CD4-positive, CD25-positive, alpha-beta regulatory T cell (primary cell): ENCODE measurements around the gene IER3IP1. TPM values are rescaled to one million over a fixed set of nuclear protein-coding genes. Genes with fewer than 3 reads are reported as not detected.
A peak's percentile ranks its signal among the peaks of the same experiment; 100 is the strongest.
"Not testable (repeated sequence)": the region's sequence is repeated elsewhere in the genome, so short reads cannot be mapped to it uniquely, and the experiment has no call there.

Source experiments
- ATAC-seq, 2 donors: fragments of 150-1000 bp; cut with Tn5 transposase; one replicate each; pipeline ENCODE4 v1.10.0; 2021; ENCODE audit warnings: low read depth in 2 of 2, moderate number of reproducible peaks in 2 of 2, moderate library complexity in 1 of 2
- DNase-seq, 3 donors: peaks; one replicate each; pipeline versions ENCODE4 v3.0.0 to v3.0.0-alpha.2; 2012 to 2022; ENCODE audit warnings: mixed read lengths in 1 of 3
- H3K27ac ChIP-seq: one replicate; pipeline ENCODE4 v1.7.0; 2013; ENCODE audit warnings: mild to moderate bottlenecking, low read length; ENCODE audit not compliant: insufficient read depth, poor library complexity, severe bottlenecking
- H3K27me3 ChIP-seq: one replicate; pipeline ENCODE4 v1.7.0; 2013; ENCODE audit warnings: low read length; ENCODE audit not compliant: control insufficient read depth, insufficient read depth
- H3K36me3 ChIP-seq: one replicate; pipeline ENCODE4 v1.7.0; 2013; ENCODE audit warnings: mild to moderate bottlenecking, low read length, moderate library complexity; ENCODE audit not compliant: control insufficient read depth, insufficient read depth
- H3K4me1 ChIP-seq: 2 replicates; pipeline ENCODE4 v1.7.0; 2013; ENCODE audit warnings: mild to moderate bottlenecking, low read length; ENCODE audit not compliant: insufficient read depth, control insufficient read depth, poor library complexity, severe bottlenecking
- H3K4me3 ChIP-seq: one replicate; pipeline ENCODE4 v1.7.0; 2013; ENCODE audit warnings: low read depth, mild to moderate bottlenecking, low read length, moderate library complexity
- H3K9me3 ChIP-seq, 2 experiments: 1 replicate in 1 of 2; 2 replicates in 1 of 2; pipeline ENCODE4 v1.7.0; 2013; ENCODE audit warnings: low read length in 2 of 2, mild to moderate bottlenecking in 1 of 2, moderate library complexity in 1 of 2; ENCODE audit not compliant: control insufficient read depth in 2 of 2
- H3K27ac Mint-ChIP-seq, 3 donors: one replicate each; pipeline ENCODE4 v1.8.0; 2020 to 2022; ENCODE audit warnings: mild to moderate bottlenecking in 3 of 3, mixed read lengths in 3 of 3, moderate library complexity in 2 of 3
- H3K27me3 Mint-ChIP-seq: one replicate; pipeline ENCODE4 v1.8.0; 2022; ENCODE audit warnings: mild to moderate bottlenecking, mixed read lengths
- H3K36me3 Mint-ChIP-seq: one replicate; pipeline ENCODE4 v1.8.0; 2020; ENCODE audit warnings: mixed read lengths
- H3K4me1 Mint-ChIP-seq, 4 donors: one replicate each; pipeline ENCODE4 v1.8.0; 2020 to 2022; ENCODE audit warnings: mixed read lengths in 4 of 4, mild to moderate bottlenecking in 1 of 4
- H3K4me3 Mint-ChIP-seq, 4 donors: one replicate each; pipeline ENCODE4 v1.8.0; 2020 to 2022; ENCODE audit warnings: mild to moderate bottlenecking in 4 of 4, mixed read lengths in 4 of 4, moderate library complexity in 3 of 4
- H3K9me3 Mint-ChIP-seq, 7 donors: one replicate each; pipeline ENCODE4 v1.8.0; 2020 to 2022; ENCODE audit warnings: mixed read lengths in 7 of 7, mild to moderate bottlenecking in 3 of 7, moderate library complexity in 2 of 7
- polyA plus RNA-seq, 4 donors: library from polyadenylated mRNA; unstranded; fragments of 300-500 nt; fragmentation: Illumina TruSeq; gene quantifications; one replicate each; pipeline ENCODE4 v1.2.3, GENCODE V29; 2021
- total RNA-seq: library from RNA; stranded (reverse); gene quantifications from one replicate; pipeline ENCODE4 v1.2.3, GENCODE V29; 2022

Gene IER3IP1
- total and polyA plus RNA-seq, 5 donors from 2014 or later = 5.3 to 18.9 (median 17.7) TPM

GRCh38 chr18:47174545-47175116 lies 1.5 kb downstream of the IER3IP1 start:
- H3K4me3 ChIP-seq = peak overlapping the region; percentile 86
- H3K36me3 ChIP-seq = no peaks in the 10 kb centered on the region
- no peak for ATAC-seq
- no peak overlapping the region for H3K27ac ChIP-seq
- no peak overlapping the region for H3K4me3 Mint-ChIP-seq
- H3K4me1 ChIP-seq = peaks cover 17% of the 10 kb centered on the region
- H3K9me3 ChIP-seq = no peaks in the 10 kb centered on the region
- no peak for DNase-seq
- H3K27me3 ChIP-seq = no peaks in the 10 kb centered on the region
- no peaks in the 10 kb centered on the region for H3K9me3 Mint-ChIP-seq
- no peak overlapping the region for H3K27ac Mint-ChIP-seq
- H3K36me3 Mint-ChIP-seq = no peaks in the 10 kb centered on the region
- H3K27me3 Mint-ChIP-seq = peaks cover 16% of the 10 kb centered on the region
- H3K4me1 Mint-ChIP-seq = peaks cover 0 to 9% (median 2%) of the 10 kb centered on the region in 4 donors

DNA sequence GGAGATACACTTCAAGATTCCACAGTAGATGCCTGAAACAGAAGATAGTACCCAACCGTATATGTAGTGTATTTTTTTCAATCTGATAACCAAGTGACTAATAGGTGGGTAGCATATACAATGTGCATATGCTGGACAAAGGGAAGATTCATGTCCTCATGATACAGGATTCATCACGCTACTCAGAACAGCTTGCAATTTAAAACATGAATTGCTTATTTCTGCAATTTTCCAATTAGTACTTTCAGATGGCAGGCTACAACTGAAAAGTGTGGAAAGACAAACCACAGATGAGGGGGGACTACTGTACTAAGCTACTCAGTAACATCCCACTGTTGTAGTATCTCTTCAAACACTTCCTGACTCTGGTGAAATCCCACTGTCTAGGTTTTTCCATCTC lies 3.7 kb downstream of the IER3IP1 start:
- Histone ChIP-seq H3K27ac (no peak overlapping the region), H3K36me3 (no peaks in the 10 kb centered on the region), H3K4me3 (no peak overlapping the region), H3K27me3 (no peaks in the 10 kb centered on the region), H3K4me1 (peaks cover 17% of the 10 kb centered on the region), H3K9me3 (no peaks in the 10 kb centered on the region)
- no peaks in the 10 kb centered on the region for H3K36me3 Mint-ChIP-seq
- no peak overlapping the region for H3K4me3 Mint-ChIP-seq
- DNase-seq (no peak), ATAC-seq (no peak)
- peaks cover 10% of the 10 kb centered on the region for H3K27me3 Mint-ChIP-seq
- peaks cover 0 to 18% (median 13%) of the 10 kb centered on the region in 4 donors for H3K4me1 Mint-ChIP-seq
- H3K27ac Mint-ChIP-seq = no peak overlapping the region
- no peaks in the 10 kb centered on the region for H3K9me3 Mint-ChIP-seq

DNA sequence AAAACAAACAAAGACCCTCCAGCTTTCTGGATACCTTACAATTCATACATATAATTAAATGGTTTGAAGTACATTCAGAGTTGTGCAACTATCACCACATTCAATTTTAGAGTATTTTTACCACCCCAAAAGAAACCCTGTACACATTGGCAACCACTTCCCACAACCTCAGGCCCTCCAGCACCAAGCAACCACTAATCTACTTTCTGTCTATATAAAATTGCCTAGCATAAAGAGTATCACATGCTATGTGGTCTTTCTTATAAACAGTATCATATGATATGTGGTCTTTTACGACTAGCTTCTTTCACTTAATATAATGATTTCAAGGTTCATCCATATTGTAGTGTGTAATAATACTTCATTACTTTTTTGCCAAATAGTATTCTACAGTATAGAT lies 7.3 kb downstream of the IER3IP1 start:
- no peaks in the 10 kb centered on the region for H3K36me3 ChIP-seq
- Mint-ChIP-seq H3K27me3 (no peaks in the 10 kb centered on the region), H3K9me3 (no peaks in the 10 kb centered on the region), H3K36me3 (peaks cover 8% of the 10 kb centered on the region), H3K4me1 (peaks cover 4 to 36% (median 22%) of the 10 kb centered on the region in 4 donors), H3K27ac (peak overlapping the region in 1 of 3 donors; percentile 56), H3K4me3 (no peak overlapping the region)
- H3K27me3 ChIP-seq = no peaks in the 10 kb centered on the region
- H3K4me1 ChIP-seq = no peaks in the 10 kb centered on the region
- ATAC-seq = no peak
- no peak overlapping the region for H3K4me3 ChIP-seq
- no peak overlapping the region for H3K27ac ChIP-seq
- H3K9me3 ChIP-seq = no peaks in the 10 kb centered on the region
- DNase-seq = no peak

DNA sequence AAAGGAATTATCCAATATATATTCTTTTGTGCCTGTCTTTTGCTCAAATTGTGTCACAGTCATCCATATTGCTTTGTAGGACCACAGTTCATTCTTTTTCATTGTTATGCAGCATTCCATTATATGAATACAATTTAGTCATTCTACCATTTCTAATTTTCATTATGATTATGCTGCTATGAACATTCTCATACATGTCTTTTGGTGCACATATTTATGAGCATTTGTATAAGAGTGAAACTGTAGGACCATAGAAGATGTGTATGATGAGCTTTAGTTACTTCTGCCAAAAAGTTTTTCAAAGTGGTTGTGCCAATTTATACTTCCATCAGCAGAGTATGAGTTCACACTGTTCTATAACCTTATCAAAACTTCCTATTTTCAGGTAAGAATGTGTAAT lies 7.7 kb downstream of the IER3IP1 start:
- Mint-ChIP-seq H3K9me3 (no peaks in the 10 kb centered on the region), H3K4me1 (peaks cover 6 to 39% (median 23%) of the 10 kb centered on the region in 4 donors), H3K27me3 (no peaks in the 10 kb centered on the region), H3K36me3 (peaks cover 8% of the 10 kb centered on the region), H3K4me3 (no peak overlapping the region), H3K27ac (no peak overlapping the region)
- Histone ChIP-seq H3K36me3 (no peaks in the 10 kb centered on the region), H3K9me3 (no peaks in the 10 kb centered on the region), H3K4me1 (no peaks in the 10 kb centered on the region), H3K27me3 (no peaks in the 10 kb centered on the region), H3K4me3 (no peak overlapping the region), H3K27ac (no peak overlapping the region)
- DNase-seq (no peak), ATAC-seq (no peak)

GRCh38 chr18:47166294-47166693 lies 9.9 kb downstream of the IER3IP1 start:
- Mint-ChIP-seq H3K27ac (no peak overlapping the region), H3K9me3 (no peaks in the 10 kb centered on the region), H3K27me3 (no peaks in the 10 kb centered on the region), H3K4me3 (no peak overlapping the region), H3K4me1 (peaks cover 15 to 40% (median 26%) of the 10 kb centered on the region in 4 donors), H3K36me3 (peaks cover 8% of the 10 kb centered on the region)
- Histone ChIP-seq H3K4me3 (no peak overlapping the region), H3K9me3 (no peaks in the 10 kb centered on the region), H3K4me1 (no peaks in the 10 kb centered on the region), H3K27ac (no peak overlapping the region), H3K36me3 (no peaks in the 10 kb centered on the region), H3K27me3 (no peaks in the 10 kb centered on the region)
- ATAC-seq (no peak), DNase-seq (no peak)

DNA sequence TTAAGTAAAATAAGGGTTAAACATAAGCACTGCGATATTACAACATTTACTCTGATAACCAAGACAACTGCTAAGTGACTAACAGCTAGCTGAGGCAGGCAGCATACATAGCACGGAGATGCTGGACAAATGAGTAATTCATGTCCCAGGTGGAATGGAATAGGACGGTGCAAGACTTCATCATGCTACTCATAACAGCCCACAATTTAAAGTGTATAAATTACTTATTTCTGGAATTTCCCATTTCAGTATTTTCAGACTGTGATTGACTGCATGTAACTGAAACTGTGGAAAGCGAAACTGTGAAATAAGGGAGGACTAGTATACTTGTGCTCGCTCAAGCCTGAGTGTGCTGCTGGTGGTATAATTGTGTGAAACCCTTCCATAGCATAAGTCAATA lies 12.9 kb downstream of the IER3IP1 start:
- H3K4me3 Mint-ChIP-seq = no peak overlapping the region
- no peak overlapping the region for H3K27ac Mint-ChIP-seq
- Histone ChIP-seq H3K4me1 (no peaks in the 10 kb centered on the region), H3K36me3 (no peaks in the 10 kb centered on the region), H3K4me3 (peak overlapping the region; percentile 21), H3K9me3 (no peaks in the 10 kb centered on the region), H3K27me3 (no peaks in the 10 kb centered on the region), H3K27ac (no peak overlapping the region)
- H3K27me3 Mint-ChIP-seq = no peaks in the 10 kb centered on the region
- ATAC-seq (peak in 1 of 2 donors; percentile 43), DNase-seq (peak in 1 of 3 donors; percentile 12)
- peaks cover 14% of the 10 kb centered on the region for H3K36me3 Mint-ChIP-seq
- H3K4me1 Mint-ChIP-seq = peaks cover 15 to 31% (median 20%) of the 10 kb centered on the region in 4 donors
- H3K9me3 Mint-ChIP-seq = no peaks in the 10 kb centered on the region

DNA sequence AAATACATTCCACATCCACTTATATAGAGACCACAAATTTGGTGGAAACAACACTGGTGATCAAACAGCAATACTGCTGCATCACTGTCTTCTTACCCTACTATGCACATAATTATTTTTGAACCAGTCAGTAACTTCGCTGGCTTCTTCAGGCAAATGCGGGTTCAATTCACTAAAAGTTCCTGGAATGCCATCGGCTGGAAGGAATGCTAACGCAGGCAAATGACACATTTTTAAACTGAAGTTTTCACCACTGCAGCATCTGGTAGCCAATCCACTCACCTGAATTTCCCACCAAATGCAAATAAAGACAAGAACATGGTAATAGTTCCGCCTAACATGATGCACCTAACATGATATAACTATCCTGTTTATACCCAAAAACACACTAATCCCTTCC lies 15.9 kb downstream of the IER3IP1 start:
- no peaks in the 10 kb centered on the region for H3K27me3 ChIP-seq
- H3K4me1 Mint-ChIP-seq = peaks cover 15 to 26% (median 18%) of the 10 kb centered on the region in 4 donors
- no peak for DNase-seq
- no peaks in the 10 kb centered on the region for H3K36me3 ChIP-seq
- H3K9me3 Mint-ChIP-seq = no peaks in the 10 kb centered on the region
- ATAC-seq = no peak
- no peaks in the 10 kb centered on the region for H3K4me1 ChIP-seq
- H3K27me3 Mint-ChIP-seq = no peaks in the 10 kb centered on the region
- no peak overlapping the region for H3K4me3 Mint-ChIP-seq
- no peak overlapping the region for H3K4me3 ChIP-seq
- H3K9me3 ChIP-seq = no peaks in the 10 kb centered on the region
- H3K36me3 Mint-ChIP-seq = peaks cover 19% of the 10 kb centered on the region
- no peak overlapping the region for H3K27ac Mint-ChIP-seq
- H3K27ac ChIP-seq = no peak overlapping the region

DNA sequence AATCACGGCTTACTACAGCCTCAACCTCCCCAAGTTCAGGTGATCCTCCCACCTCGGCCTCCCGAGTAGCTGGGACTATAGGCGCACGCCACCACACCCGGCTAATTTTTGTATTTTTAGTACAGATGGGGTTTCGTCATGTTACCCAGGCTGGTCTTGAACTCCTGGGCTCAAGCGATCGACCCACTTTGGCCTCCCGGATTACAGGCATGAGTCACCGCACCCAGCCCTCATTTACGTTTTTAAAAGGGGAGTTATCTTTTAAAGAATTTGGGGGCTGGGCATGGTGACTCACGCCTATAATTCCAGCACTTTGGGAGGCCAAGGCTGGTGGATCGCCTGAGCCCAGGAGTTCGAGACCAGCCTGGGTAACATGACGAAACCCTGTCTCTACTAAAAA lies 17.8 kb downstream of the IER3IP1 start:
- H3K27ac ChIP-seq, H3K4me3 ChIP-seq, H3K27ac Mint-ChIP-seq, H3K4me3 Mint-ChIP-seq, H3K36me3 ChIP-seq, DNase-seq, H3K27me3 Mint-ChIP-seq, H3K9me3 ChIP-seq, H3K9me3 Mint-ChIP-seq, H3K4me1 ChIP-seq, H3K27me3 ChIP-seq, ATAC-seq: not testable (repeated sequence)
- Mint-ChIP-seq H3K4me1 (peaks cover 4 to 20% (median 9%) of the 10 kb centered on the region in 4 donors), H3K36me3 (peaks cover 28% of the 10 kb centered on the region)
